Stimulated activated CD8-positive, alpha-beta memory T cell treated with anti-CD3 and anti-CD28 coated beads, Interleukin-7, amount 100 ng/mL, for 24 hours (primary cell): ENCODE measurements around the gene WHRN.

Source experiments
- DNase-seq: peaks from one replicate; pipeline ENCODE4 v3.0.0-alpha.2; 2020; ENCODE audit warnings: low read depth

WHRN gene

DNA sequence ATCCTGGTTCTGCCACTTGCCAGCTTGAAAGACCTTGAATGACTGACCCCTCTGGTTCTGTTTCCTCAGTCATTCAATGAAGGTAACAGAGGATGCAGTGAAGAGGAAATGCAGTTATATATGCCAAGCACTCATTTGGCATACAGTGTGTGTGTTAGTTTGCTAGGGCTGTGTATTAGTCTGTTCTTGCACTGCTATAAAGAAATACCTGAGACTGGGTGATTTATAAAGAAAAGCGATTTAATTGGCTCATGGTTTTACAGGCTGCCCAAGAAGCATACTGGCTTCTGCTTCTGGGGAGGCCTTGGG lies 8.6 kb upstream of the WHRN start:
- DNase-seq: no peak

DNA sequence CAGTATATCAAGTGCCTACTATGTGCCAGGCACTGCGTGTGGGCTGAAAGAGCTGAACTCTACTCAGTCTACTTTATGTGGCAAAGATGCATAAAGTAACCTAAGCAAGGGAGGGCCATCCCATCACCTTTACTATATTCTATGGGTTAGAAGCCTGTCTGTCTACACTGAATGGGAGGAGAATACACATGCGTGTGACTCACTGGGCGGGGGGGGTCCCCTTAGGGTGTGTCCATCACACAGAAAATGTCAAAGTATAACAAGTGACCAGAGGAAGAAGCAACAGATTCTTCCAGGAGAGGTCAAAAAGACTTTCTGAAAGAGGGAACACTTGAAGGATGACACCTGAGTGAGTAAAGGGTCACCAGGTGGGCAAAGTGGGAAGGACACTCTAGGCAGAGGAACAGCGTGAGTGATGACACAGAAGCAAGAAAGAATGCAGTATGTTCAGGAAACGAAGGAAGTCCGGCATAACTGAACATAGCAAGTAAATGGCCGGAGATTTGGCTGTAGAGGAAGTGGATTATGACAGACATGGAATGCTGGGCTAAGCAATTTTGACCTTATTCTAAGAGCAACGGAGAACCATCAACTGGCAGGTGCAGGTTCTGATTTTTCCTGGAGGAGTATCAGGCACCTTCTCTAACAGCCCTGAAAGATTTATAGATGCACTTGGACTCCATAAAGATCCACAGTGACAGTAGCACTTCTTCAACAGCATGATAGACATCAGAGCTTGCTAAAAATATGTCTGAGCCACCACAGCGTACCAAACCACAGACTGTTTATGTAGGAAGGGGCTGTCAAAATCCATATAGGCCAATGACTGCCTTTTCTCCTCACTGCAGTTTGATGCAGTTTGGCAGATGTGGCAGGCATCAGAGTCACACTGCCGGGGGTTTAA lies 8.0 kb upstream of the WHRN start:
- no peak for DNase-seq

DNA sequence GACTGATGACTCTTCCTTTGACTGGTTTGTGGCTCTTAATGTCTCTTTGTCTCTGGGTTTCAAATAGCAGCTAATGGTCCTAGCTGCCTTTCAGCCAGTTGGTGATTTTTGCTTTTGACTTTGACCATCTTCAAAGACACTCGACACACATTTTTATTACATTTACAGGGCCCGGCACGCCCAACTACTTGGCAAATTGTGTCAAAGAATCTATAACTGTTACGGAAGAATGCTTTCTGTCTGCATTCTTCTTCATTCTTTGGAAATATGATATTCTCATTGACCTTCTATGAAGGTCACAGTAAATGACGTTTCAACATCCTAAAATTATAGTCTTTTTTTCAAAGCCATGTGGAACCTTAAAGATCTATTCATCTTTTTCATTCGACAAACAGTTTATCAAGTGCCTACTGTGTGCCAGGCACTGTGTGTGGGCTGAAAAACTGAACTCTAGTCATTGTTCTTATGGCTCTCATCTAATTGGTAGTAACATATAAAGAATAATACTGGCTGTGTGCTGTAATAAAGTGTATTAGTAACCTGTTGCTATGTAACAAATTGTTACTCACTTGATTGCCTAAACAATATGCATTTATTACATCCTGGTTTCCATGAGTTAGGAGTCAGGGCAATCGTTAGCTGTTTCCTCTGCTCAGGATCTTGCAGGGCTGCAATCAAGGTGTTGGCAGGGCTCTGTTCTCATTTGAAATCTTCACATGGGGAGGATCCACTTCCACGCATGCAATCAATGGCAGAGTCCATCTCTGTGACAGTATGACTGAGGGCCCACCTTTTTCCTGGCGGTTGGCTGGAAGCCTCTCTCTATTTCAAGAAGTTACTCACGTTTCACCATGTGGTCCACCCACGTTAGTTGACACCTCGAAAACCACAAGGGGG lies 7.0 kb upstream of the WHRN start:
- DNase-seq: no peak

DNA sequence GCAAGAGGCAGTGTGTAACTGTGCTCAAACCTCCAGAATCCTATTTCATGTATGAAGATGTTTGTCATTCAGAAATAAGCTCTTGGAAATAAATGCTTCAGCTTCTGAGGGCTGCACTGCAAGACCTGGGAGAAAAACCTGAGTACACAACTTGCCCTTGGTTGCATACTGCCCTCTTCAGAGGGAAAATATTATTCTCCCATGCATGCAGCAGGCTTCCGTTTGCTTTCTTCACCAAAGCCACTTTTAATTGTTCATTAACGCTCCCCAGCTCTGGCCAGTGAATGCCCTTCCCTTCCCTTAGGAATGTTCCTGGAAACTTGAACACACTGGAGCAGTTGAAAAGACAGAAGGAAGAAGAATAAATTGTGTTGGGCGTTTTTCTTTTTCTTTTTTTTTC lies 2.5 kb upstream of the WHRN start:
- DNase-seq: no peak

DNA sequence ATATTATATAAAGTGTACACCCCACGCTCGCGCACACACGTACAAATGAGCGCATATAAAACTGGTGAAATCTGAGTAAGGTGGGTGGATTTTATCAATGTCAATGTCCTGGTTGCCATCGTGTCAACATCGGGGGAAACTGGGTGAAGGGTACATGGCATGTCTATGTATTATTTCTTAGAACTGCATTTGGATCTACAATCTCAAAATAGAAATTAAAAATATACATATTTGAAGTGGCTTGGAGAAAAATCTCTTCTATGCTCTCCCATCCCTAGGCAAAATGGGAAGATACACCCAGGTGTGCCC lies 763 bp upstream of the WHRN start:
- DNase-seq: no peak

DNA sequence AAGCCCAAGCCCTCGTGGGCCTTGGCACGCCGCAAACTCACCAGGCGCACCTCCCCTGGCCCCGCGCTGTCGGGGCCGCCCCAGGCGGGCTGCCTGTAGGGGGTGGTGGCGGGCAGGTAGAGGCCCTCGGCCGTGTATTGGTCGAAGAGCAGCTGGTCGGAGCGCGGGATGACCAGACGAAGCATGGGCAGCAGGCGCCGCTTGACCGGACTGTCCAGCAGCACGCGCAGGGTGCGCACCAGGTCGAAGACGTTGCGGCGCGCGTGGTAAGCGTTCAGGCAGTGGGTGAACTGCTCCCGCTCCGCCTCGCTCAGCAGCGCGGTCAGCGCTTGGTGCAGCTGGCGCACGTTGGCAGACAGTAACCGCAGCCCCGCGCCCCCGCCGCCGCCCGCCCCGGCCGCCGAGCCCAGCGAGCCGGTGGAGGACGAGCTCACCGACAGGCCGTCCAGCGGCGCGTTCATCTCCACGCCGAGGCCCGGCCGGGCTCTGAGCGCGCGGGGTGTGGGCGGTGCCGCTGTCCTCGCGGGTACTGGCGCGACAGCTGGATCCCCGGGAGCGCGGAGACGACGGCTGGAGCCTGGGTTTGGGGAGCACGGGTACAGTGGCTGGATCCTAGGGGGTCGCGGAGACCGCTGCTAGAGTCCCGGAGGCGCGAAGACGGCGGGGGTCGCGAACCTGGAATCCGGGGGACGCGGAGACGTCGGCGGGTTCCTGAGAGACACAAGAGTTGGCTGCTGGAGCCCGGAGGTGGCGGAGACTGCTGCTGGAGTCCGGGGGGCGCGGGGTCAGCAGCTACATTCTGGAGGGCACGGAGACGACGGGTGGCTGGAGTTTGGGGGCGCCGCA lies 709 bp downstream of the WHRN start:
- no peak for DNase-seq

DNA sequence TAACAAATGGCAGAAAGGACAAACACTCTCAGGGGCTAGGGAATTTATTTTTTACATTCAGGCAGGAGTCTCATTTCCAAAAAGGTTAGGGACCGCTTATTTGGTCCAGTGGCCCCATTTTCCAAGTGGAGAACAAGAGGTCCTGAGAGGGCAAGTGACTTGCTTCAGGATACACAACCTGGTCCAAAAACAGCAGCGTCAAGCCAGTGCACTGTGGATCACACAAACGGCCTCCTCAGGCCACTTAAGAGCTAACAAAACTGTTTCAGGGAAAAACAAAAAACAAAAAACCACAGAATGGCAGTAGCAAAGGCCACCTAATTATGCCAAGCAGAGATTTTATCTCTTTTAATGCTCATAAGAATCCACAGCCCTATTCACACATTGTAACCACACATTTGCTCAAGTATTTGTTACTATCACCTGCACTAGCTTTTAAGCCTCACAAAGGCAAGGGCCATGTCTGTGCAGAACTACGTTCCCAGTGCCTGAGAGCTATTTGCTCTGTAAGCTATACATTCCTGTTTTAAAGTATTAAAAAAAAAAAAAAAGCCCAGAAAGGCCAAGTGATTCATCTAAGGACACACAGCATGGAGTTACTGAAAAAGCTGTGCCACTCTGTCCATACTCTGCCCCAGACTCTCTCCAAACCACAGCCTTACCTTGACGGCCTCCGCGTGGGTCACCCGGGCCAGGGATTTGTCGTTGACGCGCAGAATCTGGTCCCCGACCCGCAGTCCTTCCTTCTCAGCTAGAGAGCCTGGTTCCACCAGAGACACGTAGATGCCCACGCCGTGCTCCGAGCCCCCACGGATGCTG lies 1.5 kb downstream of the WHRN start:
- DNase-seq: no peak

DNA sequence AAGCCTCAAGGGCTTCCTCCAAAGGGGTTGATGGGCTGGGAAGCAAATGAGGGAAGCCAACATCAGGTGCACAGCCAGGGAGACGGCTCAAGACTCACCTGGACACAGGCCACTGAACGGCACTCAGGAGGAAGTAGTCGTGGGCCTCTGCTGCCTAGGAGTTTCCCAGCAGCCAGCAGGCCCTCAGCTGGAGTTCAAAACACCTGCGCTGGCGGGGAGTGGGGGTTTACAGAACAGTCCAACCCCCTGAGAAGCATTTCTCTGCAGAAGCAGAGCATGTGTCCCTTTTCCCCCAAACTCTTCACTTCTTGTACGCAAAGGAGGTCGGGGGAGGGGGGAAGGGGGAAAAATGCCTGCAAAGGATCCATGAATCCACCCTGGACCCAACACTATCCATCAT lies 2.3 kb downstream of the WHRN start:
- no peak for DNase-seq

DNA sequence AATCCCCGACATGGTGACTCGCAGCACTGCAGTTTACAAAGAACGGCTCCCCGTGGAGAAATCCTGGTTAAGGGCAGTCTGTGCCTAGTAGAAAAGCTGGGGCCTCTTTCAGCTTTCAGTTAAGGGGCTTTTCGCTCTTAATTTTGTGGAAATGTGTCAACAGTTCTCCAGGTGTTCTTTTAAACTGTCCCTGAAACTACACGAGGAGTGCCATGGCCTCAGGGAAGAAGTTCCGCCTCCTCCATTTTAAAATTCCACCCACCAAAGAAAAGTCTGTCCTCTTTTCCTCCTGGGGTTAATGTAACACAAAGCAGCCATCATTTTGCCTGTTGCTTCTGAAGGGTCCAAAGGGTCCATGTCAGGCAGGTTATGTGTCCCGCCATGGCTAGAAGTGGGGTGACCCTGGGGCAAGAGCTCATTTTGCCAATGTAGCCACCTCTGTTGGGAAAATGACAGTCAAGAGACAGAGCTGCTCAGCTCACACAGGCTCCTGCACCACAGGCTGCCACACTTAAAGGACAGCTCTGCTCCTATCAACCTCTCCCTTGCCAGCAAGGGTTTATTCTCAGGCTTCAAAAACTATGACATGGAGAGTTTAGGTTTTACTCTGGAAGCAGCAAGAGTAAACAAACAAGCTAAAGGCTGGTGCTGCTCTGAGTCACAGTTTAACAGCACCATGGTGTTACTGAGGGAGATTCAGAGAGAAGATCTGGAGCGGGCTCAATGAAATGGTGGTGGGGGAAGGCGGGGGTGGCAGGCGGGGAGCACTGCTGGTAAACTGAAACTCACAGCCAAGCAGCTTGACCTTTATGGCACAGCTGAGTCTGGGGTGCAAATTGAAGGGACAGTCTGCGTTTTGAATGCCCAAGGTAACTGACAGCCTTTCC lies 3.2 kb downstream of the WHRN start:
- no peak for DNase-seq

DNA sequence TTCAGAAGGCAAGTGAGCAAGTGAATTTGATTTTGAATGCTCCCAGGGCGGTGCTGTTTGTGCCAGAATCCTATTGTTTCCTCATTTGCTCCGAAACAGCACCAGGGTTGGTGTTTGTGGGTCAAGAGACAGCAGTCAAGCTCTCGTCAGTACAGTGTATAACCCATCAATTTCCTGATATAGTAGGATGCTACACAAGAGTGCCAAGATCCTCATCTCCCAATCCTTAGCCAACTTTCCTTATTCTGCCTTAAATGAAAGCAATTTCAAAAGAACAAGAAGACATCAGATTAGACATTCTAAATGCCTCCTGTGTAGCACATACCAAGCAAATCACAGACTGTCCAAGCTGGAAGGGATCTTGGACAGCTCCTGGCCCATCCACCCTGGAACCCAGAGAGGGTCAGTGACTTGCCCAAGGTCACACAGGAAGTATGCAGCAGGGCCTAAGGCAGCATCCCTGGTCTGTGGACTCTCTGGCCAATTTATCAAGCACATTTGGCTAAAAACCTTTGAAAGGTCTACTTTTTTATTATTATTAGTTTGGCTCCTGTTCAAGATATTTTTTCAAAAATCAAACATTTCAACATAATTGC lies 4.5 kb downstream of the WHRN start:
- no peak for DNase-seq

DNA sequence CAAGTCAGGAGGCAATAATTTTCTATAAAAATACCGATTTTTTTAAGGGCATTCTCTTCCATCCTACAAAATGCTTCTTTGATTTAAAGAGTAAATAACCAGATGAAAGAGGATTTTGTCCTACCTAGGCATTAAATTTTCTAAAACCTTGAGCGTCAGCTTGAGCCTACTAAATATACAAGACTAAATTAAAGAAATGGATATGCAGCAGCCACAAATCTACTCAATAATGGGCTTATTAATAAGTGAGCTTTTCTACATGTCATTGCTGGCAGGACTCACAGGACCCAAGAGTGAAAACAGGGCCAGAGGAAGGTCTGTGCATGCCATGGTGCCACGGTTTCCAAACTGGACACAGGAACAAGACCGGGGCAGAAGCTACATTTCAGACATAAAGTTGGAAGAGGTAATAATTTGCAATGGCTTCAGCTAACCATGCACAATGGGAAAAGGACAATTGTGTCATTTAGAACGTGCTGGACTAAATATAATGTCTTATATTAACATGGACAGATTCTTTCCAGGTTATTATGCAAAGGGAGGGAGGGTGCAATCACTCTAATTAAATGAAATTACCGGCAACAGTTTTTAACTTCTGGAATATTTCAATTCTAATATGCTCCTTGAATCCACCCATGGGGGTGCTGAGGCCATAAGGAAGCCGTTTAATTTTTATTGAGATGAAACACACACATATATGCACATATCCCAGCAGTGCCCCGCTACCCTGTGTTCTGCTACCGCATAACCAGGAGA lies 5.2 kb downstream of the WHRN start:
- no peak for DNase-seq

DNA sequence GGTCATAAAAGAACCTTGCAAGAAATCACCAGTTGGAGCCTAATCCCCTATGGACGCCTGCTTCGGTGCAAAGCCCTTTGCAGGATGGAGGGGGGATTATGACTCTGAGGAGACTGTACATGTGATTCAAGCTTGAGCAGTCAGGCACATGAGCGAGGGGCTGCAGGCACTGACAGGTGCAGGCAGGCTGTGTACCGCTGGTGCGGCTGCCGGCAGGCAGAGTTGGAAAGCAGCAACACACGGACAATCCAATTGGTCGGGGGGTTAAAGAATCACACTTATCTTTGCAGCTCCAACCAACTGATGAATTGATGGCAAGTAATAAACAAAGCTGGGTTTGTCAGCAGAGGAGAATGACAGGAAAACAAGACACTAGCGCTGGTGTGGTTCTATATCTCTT lies 5.7 kb downstream of the WHRN start:
- no peak for DNase-seq

DNA sequence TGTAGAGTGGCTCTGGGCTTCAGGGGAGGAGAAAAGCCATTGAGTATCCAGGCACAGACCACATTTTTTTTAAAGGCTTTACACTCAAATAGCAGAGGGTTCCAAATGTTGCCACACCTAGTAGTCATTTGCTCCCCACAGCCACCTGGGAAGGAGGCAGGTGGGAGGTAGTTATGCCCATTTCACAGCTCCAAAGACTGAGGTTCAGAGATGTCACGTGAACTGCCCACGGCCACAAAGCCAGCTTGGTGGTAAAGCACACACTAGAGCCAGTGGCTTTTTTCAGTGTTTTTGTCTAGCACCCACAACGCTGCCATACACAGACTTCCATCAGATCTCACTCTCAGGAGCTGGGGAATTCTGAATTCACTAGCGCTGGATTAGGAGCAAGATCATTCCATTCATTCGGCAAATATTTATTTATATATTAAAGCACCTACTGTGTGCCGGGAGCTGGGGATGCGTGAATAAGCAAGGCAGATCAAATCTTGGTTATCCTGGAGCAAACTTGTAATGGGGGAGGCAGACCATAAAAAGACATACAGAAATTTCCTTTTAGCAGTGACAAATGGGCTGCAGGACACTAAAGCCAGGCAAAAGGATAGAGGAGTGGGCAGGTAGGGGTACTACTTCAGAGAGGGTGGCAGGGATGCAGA lies 7.4 kb downstream of the WHRN start:
- DNase-seq: no peak

DNA sequence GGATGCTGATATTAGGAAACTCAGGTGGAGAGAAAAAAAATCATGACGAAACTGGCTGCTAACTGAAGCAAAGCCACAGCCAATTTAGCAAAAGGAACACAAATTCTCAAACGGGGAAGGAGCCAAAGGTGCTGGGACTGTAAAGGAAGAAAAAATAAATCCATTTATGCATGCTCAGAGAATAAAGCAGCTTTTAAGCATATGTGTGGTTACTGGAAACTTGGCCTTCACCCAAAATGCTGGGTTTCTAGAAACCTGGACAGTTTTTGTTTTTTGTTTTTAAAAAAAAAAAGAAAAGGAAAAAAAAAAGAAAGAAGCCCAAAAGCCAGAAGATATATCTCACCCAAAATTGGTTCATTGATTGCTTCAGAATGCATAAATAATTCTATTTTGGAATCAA lies 8.0 kb downstream of the WHRN start:
- DNase-seq: no peak

DNA sequence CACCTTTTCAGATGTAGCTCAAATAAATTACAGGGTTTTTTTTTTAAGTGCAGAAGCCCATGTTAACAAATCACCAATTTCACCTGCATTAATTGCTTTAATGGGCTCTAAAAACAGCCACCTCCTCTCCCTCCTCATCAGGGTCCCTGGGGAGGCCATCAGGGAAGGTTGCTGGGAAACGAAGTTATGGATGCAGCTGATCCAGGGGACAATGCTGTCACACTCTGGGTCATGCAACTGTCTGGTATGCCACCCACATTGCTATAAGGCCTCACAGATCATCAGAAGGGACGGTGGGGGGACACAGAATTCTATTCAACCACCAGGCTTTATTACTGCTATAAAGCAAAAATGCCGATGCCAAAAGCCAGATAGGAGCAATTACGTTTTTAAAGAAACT lies 9.3 kb downstream of the WHRN start:
- DNase-seq: no peak

DNA sequence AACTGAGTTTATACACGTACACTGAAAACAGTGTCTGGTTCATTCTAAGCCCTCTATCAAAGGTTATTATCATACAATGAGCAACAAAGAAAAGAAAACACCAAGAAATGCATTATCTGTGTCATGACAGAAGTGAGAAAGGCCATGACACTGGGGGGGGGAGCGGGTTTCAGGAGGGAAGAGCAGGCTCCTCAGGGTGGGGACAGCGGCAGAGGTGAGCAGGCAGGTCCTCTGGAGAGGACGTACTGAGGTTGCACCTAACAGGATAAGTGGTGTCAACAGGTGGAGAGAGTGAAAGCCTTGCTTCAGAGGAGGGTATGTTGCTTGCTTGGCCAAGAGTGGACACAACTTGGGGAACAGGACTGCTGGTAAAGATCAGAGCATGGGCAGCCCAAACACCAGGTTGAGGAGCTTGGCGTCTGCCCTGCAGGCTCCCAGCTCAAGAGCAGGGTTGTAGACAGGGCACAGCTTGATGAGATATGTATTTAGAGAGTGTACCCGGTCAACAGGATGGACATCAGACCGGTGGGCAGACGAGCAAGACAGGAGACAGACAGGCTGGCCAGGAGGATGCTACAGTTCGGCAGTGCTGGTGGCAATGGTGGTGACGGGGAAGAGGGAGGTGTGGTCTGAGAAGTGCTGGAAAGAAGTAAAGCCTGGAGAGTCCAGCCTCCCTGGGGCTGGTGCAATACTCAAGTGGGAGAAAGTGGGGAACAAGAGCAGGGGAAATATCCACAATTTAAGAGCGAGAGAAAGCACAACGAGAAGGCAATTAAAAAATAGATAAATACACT lies 10.3 kb downstream of the WHRN start:
- DNase-seq: no peak

DNA sequence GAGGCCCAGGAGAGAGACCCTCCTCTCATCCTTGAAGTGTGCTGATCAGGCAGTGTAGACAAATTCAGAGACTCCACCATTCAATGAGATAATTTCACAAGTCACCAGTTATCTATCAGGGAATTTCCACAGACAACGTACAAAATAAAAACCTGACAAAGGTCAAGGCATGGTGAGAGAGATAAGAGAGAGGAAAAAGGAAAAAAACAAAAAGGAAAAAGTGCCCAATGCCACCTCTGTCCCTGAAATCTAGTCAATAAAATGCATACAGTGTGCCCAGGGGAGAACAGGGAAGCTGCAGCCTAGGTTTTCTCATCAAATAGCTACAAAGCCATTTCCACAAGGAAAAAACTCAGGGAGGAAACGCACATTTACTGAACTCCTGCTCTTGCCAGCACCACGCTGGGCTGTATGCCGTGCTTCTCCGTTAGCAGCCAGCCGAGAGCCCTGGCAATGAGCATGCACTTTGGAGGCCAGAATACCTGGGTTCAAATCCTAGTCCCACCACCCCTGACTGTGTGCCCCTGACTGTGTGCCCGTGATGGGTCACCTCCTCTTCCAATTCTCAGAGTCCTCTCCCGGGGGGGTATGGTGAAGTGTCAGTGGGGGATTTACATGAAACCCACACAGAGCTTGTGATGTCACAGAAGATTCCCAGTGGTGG lies 11.6 kb downstream of the WHRN start:
- DNase-seq: no peak

DNA sequence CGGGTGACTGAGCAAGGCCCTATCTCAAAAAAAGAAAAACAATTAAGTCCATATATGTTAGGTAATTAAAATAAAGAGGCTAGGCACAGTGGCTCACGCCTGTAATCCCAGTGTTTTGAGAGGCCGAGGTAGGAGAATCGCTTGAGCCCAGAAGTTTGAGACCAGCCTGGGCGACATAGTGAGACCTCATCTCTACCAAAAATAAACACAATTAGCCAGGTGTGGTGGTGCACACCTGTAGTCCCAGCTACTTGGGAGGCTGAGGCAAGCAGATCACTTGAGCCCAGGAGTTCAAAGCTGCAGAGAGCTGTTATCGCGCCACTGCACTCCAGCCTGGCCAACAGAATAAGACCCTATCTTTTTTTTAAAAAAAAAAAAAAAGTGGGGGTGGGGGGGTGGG lies 12.3 kb downstream of the WHRN start:
- DNase-seq: no peak
